Measurements from ENCODE around the gene NAT9. TPM values are rescaled to one million over a fixed set of nuclear protein-coding genes. Genes with fewer than 3 reads are reported as not detected.

Gene NAT9
- polyA plus RNA-seq, 1 donor: 34.2 TPM

GRCh38 chr17:74815550-74816370 is 39.6 kb upstream of the NAT9 start:
- no peak for DNase-seq
- Histone ChIP-seq H3K36me3 (ENCODE audit: control insufficient read depth, insufficient read depth, low read length) (peaks cover 3% of the 10 kb centered on the region), H3K27me3 (ENCODE audit: control insufficient read depth, insufficient read depth, low read length) (no peaks in the 10 kb centered on the region), H3K9me3 (ENCODE audit: control insufficient read depth, low read depth, low read length) (no peaks in the 10 kb centered on the region), H3K4me1 (ENCODE audit: control insufficient read depth, insufficient read depth, low read length) (no peaks in the 10 kb centered on the region), H3K4me3 (ENCODE audit: low read length) (no peak overlapping the region), H3K27ac (ENCODE audit: low read length) (no peak overlapping the region)
- WGBS (ENCODE audit: insufficient coverage, low lambda C conversion rate): no CpG with 5 or more reads among the region's 15 CpGs

- no peak overlapping the region for H3K27ac ChIP-seq (ENCODE audit: low read length)
- no peaks in the 10 kb centered on the region for H3K4me1 ChIP-seq (ENCODE audit: control insufficient read depth, insufficient read depth, low read length)
- no peak overlapping the region for H3K4me3 ChIP-seq (ENCODE audit: low read length)
- WGBS (ENCODE audit: insufficient coverage, low lambda C conversion rate): no CpG with 5 or more reads among the region's 7 CpGs
- no peaks in the 10 kb centered on the region for H3K27me3 ChIP-seq (ENCODE audit: control insufficient read depth, insufficient read depth, low read length)
- DNase-seq: no peak
- no peaks in the 10 kb centered on the region for H3K9me3 ChIP-seq (ENCODE audit: control insufficient read depth, low read depth, low read length)
- peaks cover 3% of the 10 kb centered on the region for H3K36me3 ChIP-seq (ENCODE audit: control insufficient read depth, insufficient read depth, low read length)
Observed at GRCh38 chr17:74815067-74815466, 38.9 kb upstream of the NAT9 start.

- Histone ChIP-seq H3K4me1 (ENCODE audit: control insufficient read depth, insufficient read depth, low read length) (no peaks in the 10 kb centered on the region), H3K27me3 (ENCODE audit: control insufficient read depth, insufficient read depth, low read length) (no peaks in the 10 kb centered on the region), H3K4me3 (ENCODE audit: low read length) (no peak overlapping the region), H3K36me3 (ENCODE audit: control insufficient read depth, insufficient read depth, low read length) (peaks cover 3% of the 10 kb centered on the region), H3K27ac (ENCODE audit: low read length) (no peak overlapping the region), H3K9me3 (ENCODE audit: control insufficient read depth, low read depth, low read length) (no peaks in the 10 kb centered on the region)
- no peak for DNase-seq
- no CpG with 5 or more reads among the region's 5 CpGs for WGBS (ENCODE audit: insufficient coverage, low lambda C conversion rate)
Observed at GRCh38 chr17:74814453-74814852, 38.3 kb upstream of the NAT9 start.

GRCh38 chr17:74812109-74813009 is 36.2 kb upstream of the NAT9 start:
- Histone ChIP-seq H3K4me1 (ENCODE audit: control insufficient read depth, insufficient read depth, low read length) (no peaks in the 10 kb centered on the region), H3K27me3 (ENCODE audit: control insufficient read depth, insufficient read depth, low read length) (no peaks in the 10 kb centered on the region), H3K4me3 (ENCODE audit: low read length) (no peak overlapping the region), H3K9me3 (ENCODE audit: control insufficient read depth, low read depth, low read length) (no peaks in the 10 kb centered on the region), H3K36me3 (ENCODE audit: control insufficient read depth, insufficient read depth, low read length) (peaks cover 2% of the 10 kb centered on the region), H3K27ac (ENCODE audit: low read length) (no peak overlapping the region)
- 60% methylated on average over 1 of the region's 23 CpGs for WGBS (ENCODE audit: insufficient coverage, low lambda C conversion rate)
- DNase-seq: no peak

DNA sequence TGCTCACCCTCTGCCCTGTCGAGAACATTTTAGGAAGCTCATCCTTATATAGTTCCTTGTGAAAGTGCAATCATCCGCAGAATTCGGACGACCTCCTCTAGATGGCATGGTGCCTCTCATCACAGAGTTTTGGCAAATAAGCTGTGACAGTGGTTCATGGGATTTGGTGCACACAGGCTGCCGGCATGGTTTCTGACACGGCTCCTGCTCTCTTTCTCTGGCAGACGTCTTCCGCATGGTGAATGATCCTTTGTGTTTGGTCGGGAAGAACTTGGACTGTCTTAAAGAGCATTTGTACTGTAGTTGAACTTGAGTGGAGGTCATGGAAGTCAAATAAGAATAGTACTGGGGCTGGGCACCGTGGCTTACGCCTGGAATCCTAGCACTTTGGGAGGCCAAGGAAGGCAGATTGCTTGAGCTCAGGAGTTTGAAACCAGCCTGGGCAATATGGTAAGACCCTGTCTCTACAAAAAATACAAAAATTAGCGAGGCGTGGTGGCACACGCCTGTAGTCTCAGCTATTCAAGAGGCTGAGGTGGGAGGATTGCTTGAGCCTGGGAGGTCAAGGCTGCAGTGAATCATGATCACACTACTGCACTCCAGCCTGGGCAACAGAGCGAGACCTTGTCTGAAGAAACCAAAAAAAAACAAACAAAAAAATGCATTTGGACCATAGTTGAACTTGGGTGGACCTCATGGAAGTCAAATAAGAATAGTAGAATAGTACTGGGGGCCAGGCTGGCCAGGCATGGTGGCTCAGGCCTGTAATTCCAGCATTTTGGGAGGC is 34.7 kb upstream of the NAT9 start:
- Histone ChIP-seq H3K4me1 (ENCODE audit: control insufficient read depth, insufficient read depth, low read length) (no peaks in the 10 kb centered on the region), H3K27me3 (ENCODE audit: control insufficient read depth, insufficient read depth, low read length) (no peaks in the 10 kb centered on the region), H3K4me3 (ENCODE audit: low read length) (no peak overlapping the region), H3K27ac (ENCODE audit: low read length) (no peak overlapping the region), H3K9me3 (ENCODE audit: control insufficient read depth, low read depth, low read length) (no peaks in the 10 kb centered on the region), H3K36me3 (ENCODE audit: control insufficient read depth, insufficient read depth, low read length) (peaks cover 2% of the 10 kb centered on the region)
- DNase-seq: no peak
- no CpG with 5 or more reads among the region's 15 CpGs for WGBS (ENCODE audit: insufficient coverage, low lambda C conversion rate)

- WGBS (ENCODE audit: insufficient coverage, low lambda C conversion rate): no CpG with 5 or more reads among the region's 17 CpGs
- no peaks in the 10 kb centered on the region for H3K4me1 ChIP-seq (ENCODE audit: control insufficient read depth, insufficient read depth, low read length)
- no peak for DNase-seq
- H3K27ac ChIP-seq (ENCODE audit: low read length): no peak overlapping the region
- no peak overlapping the region for H3K4me3 ChIP-seq (ENCODE audit: low read length)
- H3K9me3 ChIP-seq (ENCODE audit: control insufficient read depth, low read depth, low read length): no peaks in the 10 kb centered on the region
- peaks cover 2% of the 10 kb centered on the region for H3K36me3 ChIP-seq (ENCODE audit: control insufficient read depth, insufficient read depth, low read length)
- no peaks in the 10 kb centered on the region for H3K27me3 ChIP-seq (ENCODE audit: control insufficient read depth, insufficient read depth, low read length)
Observed at GRCh38 chr17:74808714-74809430, 32.7 kb upstream of the NAT9 start.

DNA sequence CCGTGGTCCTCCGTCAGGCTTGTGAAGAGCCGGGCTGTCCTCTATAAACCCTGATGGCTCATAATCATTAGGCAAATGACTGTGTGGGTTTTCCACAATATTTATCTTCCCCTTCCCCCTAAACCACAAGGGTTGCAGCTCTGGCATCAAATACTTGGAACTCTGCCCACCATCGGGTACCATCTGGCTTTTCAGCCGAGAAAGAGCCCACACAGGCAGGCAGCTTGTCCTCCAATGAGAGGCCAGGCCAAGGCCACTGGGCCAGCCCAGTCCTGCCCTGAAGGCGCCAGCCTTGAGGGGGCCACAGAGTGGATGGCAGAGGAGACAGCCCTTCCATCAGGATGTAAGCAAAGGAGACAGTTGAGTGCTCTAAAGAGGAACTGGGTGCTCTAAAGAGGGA is 31.8 kb upstream of the NAT9 start:
- no CpG with 5 or more reads among the region's 6 CpGs for WGBS (ENCODE audit: insufficient coverage, low lambda C conversion rate)
- Histone ChIP-seq H3K4me1 (ENCODE audit: control insufficient read depth, insufficient read depth, low read length) (no peaks in the 10 kb centered on the region), H3K27ac (ENCODE audit: low read length) (no peak overlapping the region), H3K27me3 (ENCODE audit: control insufficient read depth, insufficient read depth, low read length) (no peaks in the 10 kb centered on the region), H3K9me3 (ENCODE audit: control insufficient read depth, low read depth, low read length) (no peaks in the 10 kb centered on the region), H3K4me3 (ENCODE audit: low read length) (no peak overlapping the region), H3K36me3 (ENCODE audit: control insufficient read depth, insufficient read depth, low read length) (peaks cover 2% of the 10 kb centered on the region)
- DNase-seq: no peak

DNA sequence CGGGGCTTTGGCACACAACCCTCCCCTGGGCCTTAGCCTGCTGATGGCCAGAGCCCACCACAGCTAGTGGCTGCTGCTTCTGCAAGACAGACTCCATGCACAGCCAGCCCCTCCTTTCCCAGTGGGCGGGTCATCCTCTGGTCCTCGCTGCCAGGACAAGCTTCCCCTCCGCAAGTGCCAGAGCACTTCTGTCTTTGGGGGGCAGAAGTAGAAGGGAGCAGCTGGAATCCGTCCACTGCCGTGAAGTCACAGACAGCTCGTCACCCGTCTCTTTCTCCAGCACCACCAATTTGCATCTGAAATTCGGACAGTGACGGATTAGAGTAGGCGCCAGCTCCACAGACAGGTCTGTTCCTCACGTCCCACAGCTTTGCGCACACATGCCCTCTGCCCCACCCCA is 31.3 kb upstream of the NAT9 start:
- Histone ChIP-seq H3K36me3 (ENCODE audit: control insufficient read depth, insufficient read depth, low read length) (peaks cover 2% of the 10 kb centered on the region), H3K27ac (ENCODE audit: low read length) (no peak overlapping the region), H3K4me3 (ENCODE audit: low read length) (no peak overlapping the region), H3K4me1 (ENCODE audit: control insufficient read depth, insufficient read depth, low read length) (no peaks in the 10 kb centered on the region), H3K9me3 (ENCODE audit: control insufficient read depth, low read depth, low read length) (no peaks in the 10 kb centered on the region), H3K27me3 (ENCODE audit: control insufficient read depth, insufficient read depth, low read length) (no peaks in the 10 kb centered on the region)
- no peak for DNase-seq
- WGBS (ENCODE audit: insufficient coverage, low lambda C conversion rate): no CpG with 5 or more reads among the region's 13 CpGs

DNA sequence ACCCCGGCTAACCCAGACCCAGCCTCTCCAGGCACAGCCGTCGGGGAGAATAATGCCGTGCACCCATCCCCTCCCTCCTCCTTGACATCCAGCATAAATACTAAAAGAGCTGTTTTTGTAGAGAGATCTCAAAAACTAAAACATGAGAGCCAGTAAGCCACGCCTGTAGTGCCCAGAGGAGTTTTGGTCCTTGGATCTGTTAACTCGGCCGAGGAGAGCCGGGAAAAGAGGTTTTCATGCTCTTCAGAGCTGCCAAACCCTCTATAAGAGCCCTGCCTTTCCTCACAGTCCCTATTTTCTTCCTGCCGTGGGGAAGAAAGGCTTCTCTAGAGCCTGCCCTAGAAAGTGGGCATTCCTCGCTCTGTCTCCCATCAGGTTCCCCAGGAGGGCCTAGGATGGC is 30.2 kb upstream of the NAT9 start:
- no peaks in the 10 kb centered on the region for H3K9me3 ChIP-seq (ENCODE audit: control insufficient read depth, low read depth, low read length)
- H3K27me3 ChIP-seq (ENCODE audit: control insufficient read depth, insufficient read depth, low read length): no peaks in the 10 kb centered on the region
- peaks cover 2% of the 10 kb centered on the region for H3K36me3 ChIP-seq (ENCODE audit: control insufficient read depth, insufficient read depth, low read length)
- no peak for DNase-seq
- H3K4me1 ChIP-seq (ENCODE audit: control insufficient read depth, insufficient read depth, low read length): no peaks in the 10 kb centered on the region
- WGBS (ENCODE audit: insufficient coverage, low lambda C conversion rate): no CpG with 5 or more reads among the region's 10 CpGs
- H3K27ac ChIP-seq (ENCODE audit: low read length): no peak overlapping the region
- no peak overlapping the region for H3K4me3 ChIP-seq (ENCODE audit: low read length)

All from large intestine (tissue), 3 donors.